ENCODE results near the gene RGL3.
"Not testable (repeated sequence)": the region's sequence is repeated elsewhere in the genome, so short reads cannot be mapped to it uniquely, and the experiment has no call there.

The RGL3 gene

DNA sequence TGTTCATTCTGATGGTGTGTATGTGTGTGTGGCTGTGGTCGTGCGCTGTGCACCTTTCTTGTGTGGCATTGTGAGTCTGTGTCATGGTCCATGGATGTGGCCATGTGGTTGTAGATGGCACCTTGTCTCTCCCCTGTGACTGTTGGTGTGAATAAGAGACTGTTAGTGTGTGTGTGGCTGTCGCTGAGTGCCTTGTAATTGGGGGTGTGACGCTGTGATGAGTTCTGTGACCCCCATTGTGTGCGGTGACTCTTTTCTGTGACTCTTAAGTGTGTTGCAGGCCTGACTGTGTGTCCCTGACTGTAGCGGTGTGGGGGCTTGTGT is 63.1 kb downstream of the RGL3 start:
- Histone ChIP-seq H3K14ac (ENCODE audit: low read length) (no peak overlapping the region), H3K79me2 (ENCODE audit: control insufficient read depth, insufficient read depth, low read length, poor library complexity) (no peaks in the 10 kb centered on the region), H3K4ac (ENCODE audit: low read depth, low read length) (no peak overlapping the region), H3K36me3 (ENCODE audit: control insufficient read depth in 1 of 2, insufficient read depth in 2 of 2, low read length in 2 of 2) (no peaks in the 10 kb centered on the region), H3K9me3 (ENCODE audit: insufficient read depth, low read depth, low read length) (peaks cover 3% of the 10 kb centered on the region), H3K23ac (ENCODE audit: low read length) (no peak overlapping the region), H3K4me3 (ENCODE audit: low read depth, low read length) (peak overlapping the region; percentile 43), H2AK5ac (ENCODE audit: low read length) (no peak overlapping the region), H2BK12ac (ENCODE audit: low read length) (no peak overlapping the region), H3K27ac (ENCODE audit: low read depth, low read length) (no peak overlapping the region), H4K8ac (ENCODE audit: low read depth, low read length) (no peak overlapping the region), H3K18ac (ENCODE audit: low read length) (no peak overlapping the region), H2BK120ac (ENCODE audit: insufficient read depth, low read length, poor library complexity) (no peak overlapping the region), H4K12ac (ENCODE audit: low read depth, low read length) (no peak overlapping the region), H3K4me2 (ENCODE audit: low read length) (peak overlapping the region; percentile 18), H3K9ac (ENCODE audit: low read length) (no peak overlapping the region), H3K4me1 (ENCODE audit: control insufficient read depth in 1 of 2, insufficient read depth in 2 of 2, low read length in 2 of 2) (peaks cover 0 to 7% of the 10 kb centered on the region in 2 experiments), H2BK5ac (ENCODE audit: low read depth, low read length, poor library complexity) (no peak overlapping the region), H3K27me3 (ENCODE audit: insufficient read depth, low read length) (no peaks in the 10 kb centered on the region), H3K79me1 (ENCODE audit: low read length) (no peaks in the 10 kb centered on the region), H2AFZ (ENCODE audit: insufficient read depth, low read length, poor library complexity) (no peak overlapping the region), H4K91ac (ENCODE audit: low read depth, low read length) (no peak overlapping the region)
- DNase-seq: no peak
- WGBS (ENCODE audit: extremely low coverage, insufficient coverage, insufficient read length): no CpG with 5 or more reads among the region's 6 CpGs

DNA sequence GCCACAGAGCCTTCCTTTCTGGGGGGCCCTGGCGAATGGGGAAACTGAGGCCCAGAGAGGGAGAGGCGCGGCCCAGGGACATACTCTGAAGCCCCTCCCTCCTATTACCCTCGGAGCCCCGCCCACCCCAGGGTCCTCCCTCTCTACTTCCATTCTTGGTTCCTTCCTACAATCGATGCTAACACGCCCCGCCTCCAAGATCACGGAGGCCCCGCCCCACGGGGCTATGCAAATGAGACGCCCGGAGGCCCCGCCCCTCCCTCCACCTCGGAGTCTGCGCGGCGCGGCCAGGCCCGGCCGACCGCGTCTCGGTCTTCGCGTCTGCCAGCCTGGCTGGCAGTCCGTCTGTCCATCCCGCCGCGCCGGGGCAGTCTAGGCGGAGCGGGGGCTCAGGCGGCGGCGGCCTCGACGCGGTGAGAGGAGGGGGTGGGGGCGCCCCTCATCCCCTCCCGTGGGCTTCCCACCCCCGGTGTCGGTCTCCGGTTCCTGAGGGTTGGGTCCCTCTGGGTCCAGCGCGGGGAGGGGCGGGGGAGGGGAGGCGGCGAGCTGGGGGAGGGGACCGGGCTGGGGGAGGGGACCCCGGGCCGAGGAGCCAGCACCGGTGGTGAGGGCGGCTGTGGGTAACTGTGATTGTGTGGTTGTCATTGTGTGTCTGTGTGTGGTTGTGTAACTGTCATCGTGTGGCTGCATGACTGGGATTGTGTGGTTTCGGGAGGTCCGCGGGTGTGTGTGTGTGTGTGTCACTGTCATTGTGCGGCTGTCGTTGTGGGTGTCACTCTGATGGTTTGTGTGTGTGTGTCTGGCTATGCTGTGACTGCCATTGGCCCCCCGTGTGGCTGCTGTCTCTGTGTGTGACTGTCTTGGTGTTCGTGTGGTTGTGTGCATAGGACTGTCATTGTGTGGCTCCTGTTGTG is 63.7 kb downstream of the RGL3 start, which contains the start of gene PLPPR2:
TSS of gene PLPPR2 (plus strand) at position 273 of the 914 bp plus-strand sequence. CDS start 2,242 bp downstream, outside the sequence.
- Histone ChIP-seq H3K9ac (ENCODE audit: low read length) (no peak within 1 kb of the TSS), H3K4me3 (ENCODE audit: low read depth, low read length) (peak within 1 kb of the TSS; percentile 44), H3K18ac (ENCODE audit: low read length) (no peak within 1 kb of the TSS), H2AFZ (ENCODE audit: insufficient read depth, low read length, poor library complexity) (no peak within 1 kb of the TSS), H3K27ac (ENCODE audit: low read depth, low read length) (no peak within 1 kb of the TSS), H3K79me2 (ENCODE audit: control insufficient read depth, insufficient read depth, low read length, poor library complexity) (no peaks in the 10 kb centered on the region), H3K4me2 (ENCODE audit: low read length) (peak within 1 kb of the TSS; percentile 60), H4K91ac (ENCODE audit: low read depth, low read length) (no peak within 1 kb of the TSS), H3K79me1 (ENCODE audit: low read length) (no peaks in the 10 kb centered on the region), H2BK5ac (ENCODE audit: low read depth, low read length, poor library complexity) (no peak within 1 kb of the TSS), H3K4me1 (ENCODE audit: control insufficient read depth in 1 of 2, insufficient read depth in 2 of 2, low read length in 2 of 2) (peaks cover 0 to 6% of the 10 kb centered on the region in 2 experiments), H4K12ac (ENCODE audit: low read depth, low read length) (no peak within 1 kb of the TSS), H3K4ac (ENCODE audit: low read depth, low read length) (no peak within 1 kb of the TSS), H3K23ac (ENCODE audit: low read length) (no peak within 1 kb of the TSS), H3K14ac (ENCODE audit: low read length) (no peak within 1 kb of the TSS), H3K9me3 (ENCODE audit: insufficient read depth, low read depth, low read length) (peaks cover 6% of the 10 kb centered on the region), H2BK120ac (ENCODE audit: insufficient read depth, low read length, poor library complexity) (no peak within 1 kb of the TSS), H2AK5ac (ENCODE audit: low read length) (no peak within 1 kb of the TSS), H2BK12ac (ENCODE audit: low read length) (no peak within 1 kb of the TSS), H3K36me3 (ENCODE audit: control insufficient read depth in 1 of 2, insufficient read depth in 2 of 2, low read length in 2 of 2) (no peaks in the 10 kb centered on the region), H3K27me3 (ENCODE audit: insufficient read depth, low read length) (no peaks in the 10 kb centered on the region), H4K8ac (ENCODE audit: low read depth, low read length) (peak within 1 kb of the TSS; percentile 68)
- WGBS (ENCODE audit: extremely low coverage, insufficient coverage, insufficient read length): no CpG with 5 or more reads among the region's 62 CpGs
- peak; percentile 88 to 93 for DNase-seq

GRCh38 chr19:11354102-11354501 is 65.0 kb downstream of the RGL3 start:
- H3K36me3 ChIP-seq (ENCODE audit: control insufficient read depth in 1 of 2, insufficient read depth in 2 of 2, low read length in 2 of 2); H3K27me3 ChIP-seq (ENCODE audit: insufficient read depth, low read length); H2BK120ac ChIP-seq (ENCODE audit: insufficient read depth, low read length, poor library complexity); H3K4me1 ChIP-seq (ENCODE audit: control insufficient read depth in 1 of 2, insufficient read depth in 2 of 2, low read length in 2 of 2); H3K4me3 ChIP-seq (ENCODE audit: low read depth, low read length); H3K4me2 ChIP-seq (ENCODE audit: low read length); H2BK5ac ChIP-seq (ENCODE audit: low read depth, low read length, poor library complexity); H3K79me1 ChIP-seq (ENCODE audit: low read length); H4K12ac ChIP-seq (ENCODE audit: low read depth, low read length); H2BK12ac ChIP-seq (ENCODE audit: low read length); H4K91ac ChIP-seq (ENCODE audit: low read depth, low read length); DNase-seq; H2AFZ ChIP-seq (ENCODE audit: insufficient read depth, low read length, poor library complexity); H3K4ac ChIP-seq (ENCODE audit: low read depth, low read length); H3K79me2 ChIP-seq (ENCODE audit: control insufficient read depth, insufficient read depth, low read length, poor library complexity); H3K18ac ChIP-seq (ENCODE audit: low read length); H3K27ac ChIP-seq (ENCODE audit: low read depth, low read length); H3K14ac ChIP-seq (ENCODE audit: low read length); H3K23ac ChIP-seq (ENCODE audit: low read length); H3K9me3 ChIP-seq (ENCODE audit: insufficient read depth, low read depth, low read length); H4K8ac ChIP-seq (ENCODE audit: low read depth, low read length); H2AK5ac ChIP-seq (ENCODE audit: low read length); H3K9ac ChIP-seq (ENCODE audit: low read length): not testable (repeated sequence)
- no CpG with 5 or more reads among the region's 4 CpGs for WGBS (ENCODE audit: extremely low coverage, insufficient coverage, insufficient read length)

DNA sequence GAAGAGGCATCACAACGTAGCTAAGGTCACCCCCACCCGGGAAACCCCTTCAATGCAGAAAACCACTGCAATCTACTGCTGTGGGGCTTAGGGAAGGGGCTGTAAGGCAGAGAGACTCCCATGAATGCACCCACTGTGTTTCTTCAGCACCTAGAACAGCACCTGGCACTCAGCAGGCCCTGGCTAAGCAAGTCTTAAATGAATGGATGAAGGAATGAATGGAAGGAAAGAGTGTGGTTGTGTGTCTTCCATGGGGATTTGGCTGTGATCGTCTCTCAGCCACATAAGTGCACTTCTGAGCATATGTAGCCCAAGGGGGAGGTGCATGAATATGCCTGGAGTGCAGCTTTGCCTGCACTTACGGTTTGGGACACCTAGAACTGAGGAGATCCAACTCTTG is 69.9 kb downstream of the RGL3 start:
- Histone ChIP-seq H2AK5ac (ENCODE audit: low read length) (no peak overlapping the region), H2BK5ac (ENCODE audit: low read depth, low read length, poor library complexity) (no peak overlapping the region), H3K9ac (ENCODE audit: low read length) (no peak overlapping the region), H4K12ac (ENCODE audit: low read depth, low read length) (no peak overlapping the region), H3K18ac (ENCODE audit: low read length) (no peak overlapping the region), H3K4me2 (ENCODE audit: low read length) (no peak overlapping the region), H3K9me3 (ENCODE audit: insufficient read depth, low read depth, low read length) (peaks cover 11% of the 10 kb centered on the region), H3K4me1 (ENCODE audit: control insufficient read depth in 1 of 2, insufficient read depth in 2 of 2, low read length in 2 of 2) (peaks cover 6 to 7% of the 10 kb centered on the region in 2 experiments), H2BK120ac (ENCODE audit: insufficient read depth, low read length, poor library complexity) (no peak overlapping the region), H3K79me1 (ENCODE audit: low read length) (peaks cover 3% of the 10 kb centered on the region), H3K4me3 (ENCODE audit: low read depth, low read length) (no peak overlapping the region), H3K79me2 (ENCODE audit: control insufficient read depth, insufficient read depth, low read length, poor library complexity) (no peaks in the 10 kb centered on the region), H2BK12ac (ENCODE audit: low read length) (no peak overlapping the region), H3K4ac (ENCODE audit: low read depth, low read length) (no peak overlapping the region), H4K8ac (ENCODE audit: low read depth, low read length) (no peak overlapping the region), H3K14ac (ENCODE audit: low read length) (no peak overlapping the region), H3K23ac (ENCODE audit: low read length) (no peak overlapping the region), H3K27me3 (ENCODE audit: insufficient read depth, low read length) (no peaks in the 10 kb centered on the region), H2AFZ (ENCODE audit: insufficient read depth, low read length, poor library complexity) (no peak overlapping the region), H3K36me3 (ENCODE audit: control insufficient read depth in 1 of 2, insufficient read depth in 2 of 2, low read length in 2 of 2) (no peaks in the 10 kb centered on the region), H4K91ac (ENCODE audit: low read depth, low read length) (no peak overlapping the region), H3K27ac (ENCODE audit: low read depth, low read length) (no peak overlapping the region)
- DNase-seq: no peak
- no CpG with 5 or more reads among the region's 4 CpGs for WGBS (ENCODE audit: extremely low coverage, insufficient coverage, insufficient read length)

All from trophoblast cell (in vitro differentiated cells and primary cell).